Liver (tissue), 3 donors: ENCODE measurements around the gene CTSC.

Experiments used
- CTCF ChIP-seq: fragments of 150-350 bp; IDR thresholded peaks from 2 replicates; pipeline ENCODE4 v1.5.1; 2017; ENCODE audit warnings: improper control_type of control experiment, low read depth, low read length; ENCODE audit not compliant: missing input control
- EGR1 ChIP-seq, 2 donors: IDR thresholded peaks; 2 replicates each; pipeline ENCODE4 v1.6.1; 2016 to 2018; ENCODE audit warnings: antibody characterized with exemption in 2 of 2, low read depth in 2 of 2
- FOXA1 ChIP-seq: IDR thresholded peaks from 2 replicates; pipeline ENCODE4 v1.6.1; 2016; ENCODE audit warnings: antibody characterized with exemption
- JUND ChIP-seq, 2 donors: IDR thresholded peaks; 2 replicates each; pipeline ENCODE4 v1.6.1; 2016; ENCODE audit warnings: antibody characterized with exemption in 2 of 2
- MAX ChIP-seq: IDR thresholded peaks from 2 replicates; pipeline ENCODE4 v1.6.1; 2016; ENCODE audit warnings: antibody characterized with exemption
- RAD21 ChIP-seq, 2 donors: IDR thresholded peaks; 2 replicates each; pipeline ENCODE4 v1.6.1; 2016; ENCODE audit warnings: antibody characterized with exemption in 2 of 2, mild to moderate bottlenecking in 2 of 2
- REST ChIP-seq: IDR thresholded peaks from 2 replicates; pipeline ENCODE4 v1.6.1; 2016; ENCODE audit warnings: antibody characterized with exemption, mild to moderate bottlenecking
- RXRA ChIP-seq, 2 donors: IDR thresholded peaks; 2 replicates each; pipeline ENCODE4 v1.6.1; 2017 to 2018; ENCODE audit warnings: antibody characterized with exemption in 2 of 2, mild to moderate bottlenecking in 1 of 2
- SP1 ChIP-seq: IDR thresholded peaks from 2 replicates; pipeline ENCODE4 v1.6.1; 2018; ENCODE audit warnings: antibody characterized with exemption, mild to moderate bottlenecking
- TAF1 ChIP-seq: conservative IDR thresholded peaks from 2 replicates; pipeline ENCODE4 v1.6.1; 2016; ENCODE audit warnings: antibody characterized with exemption, mild to moderate bottlenecking
- YY1 ChIP-seq: IDR thresholded peaks from 2 replicates; pipeline ENCODE4 v1.6.1; 2016; ENCODE audit warnings: antibody characterized with exemption, mild to moderate bottlenecking
- ZBTB33 ChIP-seq: IDR thresholded peaks from 2 replicates; pipeline ENCODE4 v1.6.1; 2016; ENCODE audit warnings: antibody characterized with exemption
- donor health status: healthy.
- donor health status: healthy.

GRCh38 chr11:88310246-88310645 lies 27.3 kb downstream of the CTSC start:
- TF ChIP-seq YY1 (no peak), CTCF (no peak), TAF1 (no peak), SP1 (no peak), EGR1 (IDR thresholded peaks at IDR 0.05; ENCODE audit: low read depth in 2 of 2) (no peak), MAX (no peak), ZBTB33 (no peak), REST (no peak), JUND (IDR thresholded peaks at IDR 0.05) (no peak), FOXA1 (no peak), RXRA (IDR thresholded peaks at IDR 0.05) (no peak), RAD21 (IDR thresholded peaks at IDR 0.05) (no peak)
